ENCODE data around the gene ARID2. TPM values are rescaled to one million over a fixed set of nuclear protein-coding genes. Genes with fewer than 3 reads are reported as not detected.

Gene ARID2
- total RNA-seq, 4 donors from 2014 or later = 22.9 to 39.9 (median 33.8) TPM

DNA sequence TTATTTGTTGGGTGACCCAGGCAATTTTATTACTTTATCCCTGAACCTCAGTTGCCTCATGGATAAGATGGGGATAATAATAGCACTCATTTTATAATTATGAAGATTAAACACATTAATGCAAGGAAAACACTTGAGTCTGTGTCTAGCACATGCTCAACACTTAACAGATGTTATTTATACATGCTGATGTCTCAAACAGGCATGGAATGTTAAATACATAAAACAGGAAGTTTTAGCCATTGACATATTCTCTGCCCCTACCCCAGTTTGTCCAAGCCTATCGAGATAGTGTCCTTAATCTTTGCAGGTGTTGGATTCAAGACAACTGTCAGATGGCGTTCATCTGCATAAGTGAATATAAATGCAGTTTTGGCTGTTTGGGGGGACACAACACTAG lies 151.0 kb downstream of the ARID2 start:
- Histone ChIP-seq H3K27me3 (no peaks in the 10 kb centered on the region), H3K27ac (no peak overlapping the region), H3K4me3 (no peak overlapping the region), H3K36me3 (peaks cover 0 to 18% (median 8%) of the 10 kb centered on the region in 4 donors), H3K9me3 (no peaks in the 10 kb centered on the region), H3K4me1 (peaks cover 0 to 25% (median 0%) of the 10 kb centered on the region in 4 donors)
- TF ChIP-seq, protein P1, sequence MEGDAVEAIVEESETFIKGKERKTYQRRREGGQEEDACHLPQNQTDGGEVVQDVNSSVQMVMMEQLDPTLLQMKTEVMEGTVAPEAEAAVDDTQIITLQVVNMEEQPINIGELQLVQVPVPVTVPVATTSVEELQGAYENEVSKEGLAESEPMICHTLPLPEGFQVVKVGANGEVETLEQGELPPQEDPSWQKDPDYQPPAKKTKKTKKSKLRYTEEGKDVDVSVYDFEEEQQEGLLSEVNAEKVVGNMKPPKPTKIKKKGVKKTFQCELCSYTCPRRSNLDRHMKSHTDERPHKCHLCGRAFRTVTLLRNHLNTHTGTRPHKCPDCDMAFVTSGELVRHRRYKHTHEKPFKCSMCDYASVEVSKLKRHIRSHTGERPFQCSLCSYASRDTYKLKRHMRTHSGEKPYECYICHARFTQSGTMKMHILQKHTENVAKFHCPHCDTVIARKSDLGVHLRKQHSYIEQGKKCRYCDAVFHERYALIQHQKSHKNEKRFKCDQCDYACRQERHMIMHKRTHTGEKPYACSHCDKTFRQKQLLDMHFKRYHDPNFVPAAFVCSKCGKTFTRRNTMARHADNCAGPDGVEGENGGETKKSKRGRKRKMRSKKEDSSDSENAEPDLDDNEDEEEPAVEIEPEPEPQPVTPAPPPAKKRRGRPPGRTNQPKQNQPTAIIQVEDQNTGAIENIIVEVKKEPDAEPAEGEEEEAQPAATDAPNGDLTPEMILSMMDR (IDR thresholded peaks at IDR 0.05) = no peak
- no peak for TF ChIP-seq EP300 (IDR thresholded peaks at IDR 0.05; ENCODE audit: low read depth)
- no peak for TF ChIP-seq POLR2A (IDR thresholded peaks at IDR 0.05)
- no peak for TF ChIP-seq POLR2AphosphoS5 (IDR thresholded peaks at IDR 0.05)
- intact Hi-C loops (cut with DNase I; ENCODE audit: low total_unique reads) (no loop called here), in situ Hi-C loops (cut with MboI; ENCODE audit: low pct_ligation_motif_present in 1 of 4, low pct_unique_long_range_greater_than_20kb in 1 of 4, low sequenced_read_pairs in 3 of 4) (no loop called here)
- 94 to 100% methylated on average over 1 to 2 of the region's 2 CpGs for WGBS, 2 donors (ENCODE audit: low coverage in 1 of 2)
- DNase-seq = no peak

DNA sequence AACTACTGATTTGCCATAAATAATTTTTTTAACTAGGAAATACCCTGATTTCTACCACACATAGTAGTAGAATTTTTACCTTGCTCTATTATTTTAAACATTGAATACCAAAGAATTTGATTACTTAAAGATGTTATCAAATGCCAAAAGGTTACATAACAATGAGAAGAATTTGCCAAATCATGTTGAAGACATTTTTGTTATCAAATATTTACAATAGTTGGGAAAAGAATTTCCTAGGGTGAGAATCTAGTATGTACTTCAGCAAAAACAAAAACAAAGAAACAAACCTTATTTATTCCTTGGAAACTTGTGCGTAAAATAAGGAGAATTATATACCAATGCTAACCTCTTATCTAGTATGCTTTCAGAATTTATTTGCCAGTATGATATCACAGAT lies 153.7 kb downstream of the ARID2 start:
- WGBS, 2 donors (ENCODE audit: low coverage in 1 of 2) = 91 to 100% methylated on average over 1 of the region's 1 CpG
- H3K27me3 ChIP-seq = no peaks in the 10 kb centered on the region
- H3K4me3 ChIP-seq = no peak overlapping the region
- intact Hi-C loops (cut with DNase I; ENCODE audit: low total_unique reads) = no loop called here
- H3K27ac ChIP-seq = no peak overlapping the region
- DNase-seq = no peak
- H3K36me3 ChIP-seq = peaks cover 0 to 16% (median 7%) of the 10 kb centered on the region in 4 donors
- in situ Hi-C loops (cut with MboI; ENCODE audit: low pct_ligation_motif_present in 1 of 4, low pct_unique_long_range_greater_than_20kb in 1 of 4, low sequenced_read_pairs in 3 of 4) = no loop called here
- TF ChIP-seq, protein P1 (IDR thresholded peaks at IDR 0.05) = no peak
- TF ChIP-seq POLR2A (IDR thresholded peaks at IDR 0.05) (no peak), POLR2AphosphoS5 (IDR thresholded peaks at IDR 0.05) (no peak), EP300 (IDR thresholded peaks at IDR 0.05; ENCODE audit: low read depth) (no peak)
- peaks cover 0 to 19% (median 0%) of the 10 kb centered on the region in 4 donors for H3K4me1 ChIP-seq
- no peaks in the 10 kb centered on the region for H3K9me3 ChIP-seq

- intact Hi-C loops (cut with DNase I; ENCODE audit: low total_unique reads) = no loop called here
- TF ChIP-seq POLR2AphosphoS5 (IDR thresholded peaks at IDR 0.05) (no peak), POLR2A (IDR thresholded peaks at IDR 0.05) (no peak), EP300 (IDR thresholded peaks at IDR 0.05; ENCODE audit: low read depth) (no peak)
- TF ChIP-seq, protein P1 (IDR thresholded peaks at IDR 0.05) = no peak
- WGBS, 2 donors (ENCODE audit: low coverage in 1 of 2) = 82% methylated on average over 1 of the region's 1 CpG; no CpG with 5 or more reads in 1 of the 2 donors
Measured at GRCh38 chr12:45886685-45887084, 157.2 kb downstream of the ARID2 start.

DNA sequence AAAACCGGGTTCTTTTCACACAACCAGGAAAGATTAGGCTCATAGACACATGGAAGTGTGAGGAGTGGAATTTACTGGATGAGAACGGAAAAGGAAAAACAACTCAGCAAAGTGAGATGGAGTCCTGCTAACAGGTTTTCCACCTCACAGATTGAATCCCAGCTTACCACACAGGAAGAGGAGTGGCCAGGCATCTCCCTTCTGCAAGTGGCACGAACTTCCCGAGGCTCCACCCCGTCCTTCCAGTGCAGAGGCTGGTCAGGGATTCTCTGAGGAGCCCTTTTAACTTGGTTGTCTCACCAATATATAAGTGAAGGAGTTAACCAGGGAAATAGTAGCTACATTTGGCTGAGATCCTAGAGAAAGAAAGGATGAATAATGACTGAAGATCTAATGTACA lies 158.0 kb downstream of the ARID2 start:
- no peak overlapping the region for H3K27ac ChIP-seq
- WGBS, 2 donors (ENCODE audit: low coverage in 1 of 2) = 81 to 93% methylated on average over 4 to 5 of the region's 5 CpGs
- in situ Hi-C loops (cut with MboI; ENCODE audit: low pct_ligation_motif_present in 1 of 4, low pct_unique_long_range_greater_than_20kb in 1 of 4, low sequenced_read_pairs in 3 of 4) = no loop called here
- no peaks in the 10 kb centered on the region for H3K4me1 ChIP-seq
- H3K9me3 ChIP-seq = no peaks in the 10 kb centered on the region
- intact Hi-C loops (cut with DNase I; ENCODE audit: low total_unique reads) = no loop called here
- H3K27me3 ChIP-seq = no peaks in the 10 kb centered on the region
- peaks cover 0 to 23% (median 7%) of the 10 kb centered on the region in 4 donors for H3K36me3 ChIP-seq
- DNase-seq = no peak
- TF ChIP-seq POLR2AphosphoS5 (IDR thresholded peaks at IDR 0.05) = no peak
- TF ChIP-seq EP300 (IDR thresholded peaks at IDR 0.05; ENCODE audit: low read depth) = no peak
- no peak for TF ChIP-seq POLR2A (IDR thresholded peaks at IDR 0.05)
- TF ChIP-seq, protein P1 (IDR thresholded peaks at IDR 0.05) = no peak
- H3K4me3 ChIP-seq = no peak overlapping the region

More at GRCh38 chr12:45886685-45887084, 157.2 kb downstream of the ARID2 start:
- Histone ChIP-seq H3K27me3 (no peaks in the 10 kb centered on the region), H3K4me1 (no peaks in the 10 kb centered on the region), H3K9me3 (no peaks in the 10 kb centered on the region), H3K4me3 (no peak overlapping the region), H3K36me3 (peaks cover 0 to 14% (median 7%) of the 10 kb centered on the region in 4 donors), H3K27ac (no peak overlapping the region)
- in situ Hi-C loops (cut with MboI; ENCODE audit: low pct_ligation_motif_present in 1 of 4, low pct_unique_long_range_greater_than_20kb in 1 of 4, low sequenced_read_pairs in 3 of 4) = no loop called here
- no peak for DNase-seq

Measured in transverse colon (tissue), 4 donors.